Measurements from ENCODE around the gene DGKZ. TPM values are rescaled to one million over a fixed set of nuclear protein-coding genes. Genes with fewer than 3 reads are reported as not detected.

Gene DGKZ, protein sequence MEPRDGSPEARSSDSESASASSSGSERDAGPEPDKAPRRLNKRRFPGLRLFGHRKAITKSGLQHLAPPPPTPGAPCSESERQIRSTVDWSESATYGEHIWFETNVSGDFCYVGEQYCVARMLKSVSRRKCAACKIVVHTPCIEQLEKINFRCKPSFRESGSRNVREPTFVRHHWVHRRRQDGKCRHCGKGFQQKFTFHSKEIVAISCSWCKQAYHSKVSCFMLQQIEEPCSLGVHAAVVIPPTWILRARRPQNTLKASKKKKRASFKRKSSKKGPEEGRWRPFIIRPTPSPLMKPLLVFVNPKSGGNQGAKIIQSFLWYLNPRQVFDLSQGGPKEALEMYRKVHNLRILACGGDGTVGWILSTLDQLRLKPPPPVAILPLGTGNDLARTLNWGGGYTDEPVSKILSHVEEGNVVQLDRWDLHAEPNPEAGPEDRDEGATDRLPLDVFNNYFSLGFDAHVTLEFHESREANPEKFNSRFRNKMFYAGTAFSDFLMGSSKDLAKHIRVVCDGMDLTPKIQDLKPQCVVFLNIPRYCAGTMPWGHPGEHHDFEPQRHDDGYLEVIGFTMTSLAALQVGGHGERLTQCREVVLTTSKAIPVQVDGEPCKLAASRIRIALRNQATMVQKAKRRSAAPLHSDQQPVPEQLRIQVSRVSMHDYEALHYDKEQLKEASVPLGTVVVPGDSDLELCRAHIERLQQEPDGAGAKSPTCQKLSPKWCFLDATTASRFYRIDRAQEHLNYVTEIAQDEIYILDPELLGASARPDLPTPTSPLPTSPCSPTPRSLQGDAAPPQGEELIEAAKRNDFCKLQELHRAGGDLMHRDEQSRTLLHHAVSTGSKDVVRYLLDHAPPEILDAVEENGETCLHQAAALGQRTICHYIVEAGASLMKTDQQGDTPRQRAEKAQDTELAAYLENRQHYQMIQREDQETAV
- total RNA-seq: 123 TPM

DNA sequence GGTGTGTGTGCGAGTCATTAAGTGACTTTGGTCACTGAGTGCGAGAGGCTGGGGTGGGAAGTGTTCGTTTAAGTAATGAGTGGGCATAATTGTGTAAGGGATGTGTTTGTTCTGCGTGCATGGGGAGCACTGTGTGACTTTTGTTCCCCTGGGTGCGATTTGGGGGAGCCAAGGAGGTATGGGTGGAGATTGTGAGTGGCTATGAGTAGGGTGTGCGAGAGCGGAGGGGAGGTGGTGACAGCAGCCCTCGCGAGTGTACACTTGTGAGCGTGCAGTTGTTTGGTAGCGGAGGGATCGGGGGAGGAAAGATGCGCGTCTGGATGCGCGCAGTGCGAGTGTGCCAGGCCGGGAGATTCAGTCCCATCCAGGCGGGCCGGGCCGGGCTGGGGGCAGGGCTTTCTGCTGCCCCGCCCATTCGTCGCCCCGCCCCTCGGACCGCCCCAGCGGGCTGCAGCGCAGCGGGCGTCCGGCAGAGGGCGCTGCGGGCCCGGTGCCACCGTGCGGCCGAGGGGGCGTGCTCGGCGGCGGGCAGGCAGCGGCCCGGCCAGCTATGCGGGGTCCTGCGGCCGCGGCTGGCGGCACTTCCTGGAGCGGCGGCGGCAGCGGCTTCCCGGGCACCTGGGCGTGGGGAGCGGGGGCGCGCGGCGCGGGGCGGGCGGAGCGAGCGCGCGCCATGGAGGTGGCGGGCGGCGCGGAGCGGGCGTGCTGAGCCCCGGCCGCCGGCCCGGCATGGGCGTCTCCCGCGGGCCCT lies at the start of gene DGKZ:
TSS of gene DGKZ (plus strand) at position 578 of the 751 bp plus-strand sequence. CDS start 197 bp downstream, outside the sequence.
- H3K9me3 ChIP-seq: no peaks in the 10 kb centered on the region
- peak; percentile 47 to 92 for DNase-seq (ENCODE audit: low spot score in 2 of 2)
- no peaks in the 10 kb centered on the region for H3K27me3 ChIP-seq
- intact Hi-C loops (cut with DNase I): loop anchor here (1.0 to 5.0 kb wide), 5 partner anchors 20 to 270 kb away; partner anchors contain the start of genes ATG13, HARBI1 and PHF21A
- H3K4me3 ChIP-seq: peak within 1 kb of the TSS; percentile 73 to 96
- peak within 1 kb of the TSS in 1 of 2 donors; percentile 37 for H3K27ac ChIP-seq
- no peaks in the 10 kb centered on the region for H3K36me3 ChIP-seq
- TF ChIP-seq, protein P1, sequence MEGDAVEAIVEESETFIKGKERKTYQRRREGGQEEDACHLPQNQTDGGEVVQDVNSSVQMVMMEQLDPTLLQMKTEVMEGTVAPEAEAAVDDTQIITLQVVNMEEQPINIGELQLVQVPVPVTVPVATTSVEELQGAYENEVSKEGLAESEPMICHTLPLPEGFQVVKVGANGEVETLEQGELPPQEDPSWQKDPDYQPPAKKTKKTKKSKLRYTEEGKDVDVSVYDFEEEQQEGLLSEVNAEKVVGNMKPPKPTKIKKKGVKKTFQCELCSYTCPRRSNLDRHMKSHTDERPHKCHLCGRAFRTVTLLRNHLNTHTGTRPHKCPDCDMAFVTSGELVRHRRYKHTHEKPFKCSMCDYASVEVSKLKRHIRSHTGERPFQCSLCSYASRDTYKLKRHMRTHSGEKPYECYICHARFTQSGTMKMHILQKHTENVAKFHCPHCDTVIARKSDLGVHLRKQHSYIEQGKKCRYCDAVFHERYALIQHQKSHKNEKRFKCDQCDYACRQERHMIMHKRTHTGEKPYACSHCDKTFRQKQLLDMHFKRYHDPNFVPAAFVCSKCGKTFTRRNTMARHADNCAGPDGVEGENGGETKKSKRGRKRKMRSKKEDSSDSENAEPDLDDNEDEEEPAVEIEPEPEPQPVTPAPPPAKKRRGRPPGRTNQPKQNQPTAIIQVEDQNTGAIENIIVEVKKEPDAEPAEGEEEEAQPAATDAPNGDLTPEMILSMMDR (IDR thresholded peaks at IDR 0.05): peak; percentile 43 to 100 (median 59)
- H3K4me1 ChIP-seq: peaks cover 9 to 14% of the 10 kb centered on the region in 2 donors

DNA sequence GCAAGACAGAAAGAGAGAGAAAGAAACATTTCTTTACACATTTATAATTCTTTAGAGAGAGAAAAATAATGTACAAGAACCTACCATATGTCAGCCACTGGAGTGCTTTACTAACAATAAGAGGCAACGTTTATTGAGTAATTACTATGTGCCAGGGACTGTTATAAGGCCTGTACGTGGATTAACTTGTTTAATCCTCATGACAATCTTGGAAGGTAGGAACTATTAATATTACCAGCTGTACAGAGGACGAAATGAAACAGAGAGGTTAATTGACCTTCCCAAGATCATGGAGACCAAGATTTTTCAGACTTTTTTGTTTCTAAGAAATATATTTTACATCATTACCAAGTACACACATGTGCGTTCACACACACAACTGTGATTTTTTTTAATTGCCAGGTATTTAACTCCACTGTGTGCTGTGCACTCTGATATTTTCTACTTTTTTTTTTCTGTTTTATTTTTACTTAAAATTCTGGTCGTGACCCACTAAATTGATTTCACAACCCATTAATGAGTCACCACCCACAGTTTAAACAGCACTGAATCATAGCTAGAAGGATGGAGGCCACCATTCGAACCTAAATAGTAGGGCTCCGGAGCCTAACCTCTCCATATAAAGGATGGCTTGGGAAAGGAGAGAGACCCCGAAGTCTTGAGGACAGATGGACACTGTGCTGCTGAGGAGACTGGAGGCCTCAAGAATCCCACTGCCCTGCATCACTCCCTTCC lies 48.4 kb upstream of the DGKZ start:
- intact Hi-C loops (cut with DNase I): loop anchor here (10.0 kb wide), 1 partner anchor 174 kb away; the partner anchor contains the start of gene PHF21A
- peaks cover 7 to 18% of the 10 kb centered on the region in 2 donors for H3K4me1 ChIP-seq
- no peak for DNase-seq (ENCODE audit: low spot score in 2 of 2)
- H3K4me3 ChIP-seq: no peak overlapping the region
- TF ChIP-seq, protein P1 (IDR thresholded peaks at IDR 0.05): no peak
- H3K27ac ChIP-seq: no peak overlapping the region
- H3K36me3 ChIP-seq: no peaks in the 10 kb centered on the region
- no peaks in the 10 kb centered on the region for H3K27me3 ChIP-seq
- no peaks in the 10 kb centered on the region for H3K9me3 ChIP-seq

DNA sequence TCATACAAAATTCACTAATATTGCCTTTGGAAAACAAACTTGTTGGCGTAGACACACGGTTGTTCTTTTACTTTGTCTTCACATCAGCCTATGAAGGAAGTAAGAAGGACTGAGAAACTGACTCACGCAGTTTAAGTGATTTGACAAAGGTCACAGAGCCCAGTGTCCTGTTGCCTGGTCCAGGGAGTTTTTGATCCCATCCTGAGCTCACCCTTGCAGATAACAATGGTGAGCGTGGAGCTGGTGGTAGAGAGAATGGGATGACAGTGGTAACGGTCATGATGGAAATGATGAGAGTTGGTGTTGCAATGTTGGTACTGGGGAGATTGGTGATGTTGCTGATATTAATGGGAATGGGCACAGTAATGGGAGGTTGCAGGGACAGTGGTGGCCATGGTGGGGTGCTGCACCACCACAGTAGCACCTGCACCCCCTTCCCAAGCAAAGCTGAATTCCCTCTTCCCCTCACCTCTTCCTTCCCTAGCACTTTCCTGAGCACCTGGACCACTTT lies 47.8 kb upstream of the DGKZ start:
- intact Hi-C loops (cut with DNase I): loop anchor here (10.0 kb wide), 1 partner anchor 175 kb away; the partner anchor contains the start of gene PHF21A
- no peaks in the 10 kb centered on the region for H3K27me3 ChIP-seq
- no peaks in the 10 kb centered on the region for H3K9me3 ChIP-seq
- peaks cover 7 to 18% of the 10 kb centered on the region in 2 donors for H3K4me1 ChIP-seq
- DNase-seq (ENCODE audit: low spot score in 2 of 2): no peak
- no peak overlapping the region for H3K27ac ChIP-seq
- H3K36me3 ChIP-seq: no peaks in the 10 kb centered on the region
- TF ChIP-seq, protein P1 (IDR thresholded peaks at IDR 0.05): no peak
- no peak overlapping the region for H3K4me3 ChIP-seq

DNA sequence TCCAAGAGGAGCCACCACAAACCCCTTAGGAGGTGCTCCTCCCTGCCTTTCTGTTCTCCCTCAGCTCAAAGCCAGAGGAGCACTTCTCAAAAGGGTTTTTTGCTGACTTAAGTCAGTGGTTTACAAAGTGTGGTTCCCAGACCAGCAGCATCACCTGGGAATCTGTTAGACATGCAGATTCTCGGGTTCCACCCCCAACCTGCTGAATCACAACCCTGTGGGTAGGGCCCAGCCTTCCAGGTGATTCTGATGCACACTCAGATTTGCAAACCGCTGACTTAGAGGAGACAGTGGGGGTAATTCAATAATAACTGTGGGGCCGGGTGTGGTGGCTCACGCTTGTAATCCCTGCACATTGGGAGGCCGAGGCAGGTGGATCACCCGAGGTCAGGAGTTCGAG lies 47.0 kb upstream of the DGKZ start:
- Histone ChIP-seq H3K9me3 (no peaks in the 10 kb centered on the region), H3K4me3 (no peak overlapping the region), H3K4me1 (peaks cover 7 to 13% of the 10 kb centered on the region in 2 donors), H3K36me3 (no peaks in the 10 kb centered on the region), H3K27ac (no peak overlapping the region), H3K27me3 (no peaks in the 10 kb centered on the region)
- intact Hi-C loops (cut with DNase I): no loop called here
- no peak for DNase-seq (ENCODE audit: low spot score in 2 of 2)
- TF ChIP-seq, protein P1 (IDR thresholded peaks at IDR 0.05): no peak
